ENCODE results near the gene CABP2.
"Not testable (repeated sequence)": the region's sequence is repeated elsewhere in the genome, so short reads cannot be mapped to it uniquely, and the experiment has no call there.

The CABP2 gene

DNA sequence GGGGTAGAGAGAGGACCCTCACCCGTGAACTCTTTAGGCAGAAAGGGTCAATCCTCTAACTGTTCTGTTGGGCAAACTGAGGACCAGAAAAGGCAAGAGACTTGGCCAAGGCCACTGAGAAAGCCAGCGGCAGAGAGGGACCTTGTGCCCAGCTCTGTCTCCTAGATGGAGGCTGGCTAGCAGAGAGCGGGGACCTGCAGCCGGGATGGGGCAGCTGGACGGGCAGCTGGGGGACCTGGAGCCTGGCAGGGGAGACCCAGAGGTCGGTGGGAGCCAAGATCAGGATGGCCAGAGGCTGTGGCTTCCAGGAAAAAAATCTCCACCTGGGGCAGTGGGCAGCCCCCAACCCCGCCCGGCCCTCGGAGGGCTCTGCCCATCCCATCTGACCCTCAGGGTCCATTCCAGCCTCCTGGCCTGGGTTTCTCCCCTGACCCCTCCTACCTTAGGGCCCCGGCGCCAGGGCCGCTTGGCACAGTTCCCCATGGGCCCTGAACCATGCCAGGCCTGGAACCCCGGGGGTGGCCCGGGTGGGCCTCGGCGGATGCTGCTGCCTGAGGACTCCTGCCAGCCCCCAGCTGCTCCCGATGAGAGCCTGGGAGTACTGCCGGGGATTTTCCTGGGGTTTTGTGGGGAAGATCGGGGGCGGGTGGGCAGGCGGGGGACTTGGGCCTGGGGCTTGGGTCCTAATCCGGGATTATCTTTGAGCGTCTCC is at the start of gene CABP2:
CABP2 (minus strand) TSS at position 603 of the 712 bp plus-strand sequence; CDS start at position 483, 120 bp downstream.
- DNase-seq, result no peak

DNA sequence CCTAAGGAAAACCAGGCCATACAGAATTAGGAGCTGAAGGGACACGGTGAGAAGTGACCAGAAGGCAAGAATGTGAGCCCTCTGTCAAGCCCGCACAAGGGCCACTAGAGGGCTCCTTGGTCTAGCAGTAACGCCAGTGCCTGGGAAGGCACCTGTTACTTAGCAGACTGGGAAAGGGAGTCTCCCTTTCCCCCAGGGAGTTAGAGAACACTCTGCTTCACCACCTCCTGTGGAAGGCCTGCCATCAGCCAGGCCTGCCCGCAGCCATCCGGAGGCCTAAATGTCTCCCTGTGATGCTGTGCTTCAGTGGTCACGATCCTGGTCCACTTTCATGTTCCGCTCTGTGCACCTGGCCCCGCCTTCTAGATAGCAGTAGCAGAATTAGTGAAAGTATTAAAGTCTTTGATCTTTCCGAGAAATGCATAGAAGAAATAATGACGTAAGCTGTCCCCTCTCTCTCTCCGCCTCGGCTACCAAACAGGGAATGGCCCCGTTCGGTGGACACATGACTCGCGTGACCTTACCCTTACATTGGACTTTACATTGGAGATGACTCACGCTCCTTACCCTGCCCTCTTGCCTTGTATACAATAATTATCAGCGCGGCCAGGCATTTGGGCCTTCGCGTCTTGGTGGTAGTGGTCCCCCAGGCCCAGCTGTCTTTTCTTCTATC is 49.6 kb upstream of the CABP2 start:
- DNase-seq, result no peak

DNA sequence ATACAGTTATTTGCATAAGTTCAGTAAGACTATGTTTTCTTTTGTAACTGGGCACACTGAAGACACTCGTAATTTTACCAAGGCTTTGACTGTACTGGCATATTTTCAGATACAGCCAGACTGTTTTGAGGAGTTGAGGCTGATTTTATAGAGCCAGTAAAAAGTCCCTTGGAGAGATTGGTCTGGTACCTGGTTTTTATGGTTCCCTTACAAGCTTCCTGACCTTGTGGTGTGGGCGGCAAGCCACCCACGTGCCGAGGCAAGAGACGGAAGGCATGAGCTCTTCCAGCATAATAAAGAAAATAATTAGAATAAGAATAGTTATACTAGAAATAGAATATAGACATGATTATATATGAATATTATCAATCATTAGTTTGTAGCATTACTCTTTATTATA is 49.1 kb upstream of the CABP2 start:
- no peak for DNase-seq

DNA sequence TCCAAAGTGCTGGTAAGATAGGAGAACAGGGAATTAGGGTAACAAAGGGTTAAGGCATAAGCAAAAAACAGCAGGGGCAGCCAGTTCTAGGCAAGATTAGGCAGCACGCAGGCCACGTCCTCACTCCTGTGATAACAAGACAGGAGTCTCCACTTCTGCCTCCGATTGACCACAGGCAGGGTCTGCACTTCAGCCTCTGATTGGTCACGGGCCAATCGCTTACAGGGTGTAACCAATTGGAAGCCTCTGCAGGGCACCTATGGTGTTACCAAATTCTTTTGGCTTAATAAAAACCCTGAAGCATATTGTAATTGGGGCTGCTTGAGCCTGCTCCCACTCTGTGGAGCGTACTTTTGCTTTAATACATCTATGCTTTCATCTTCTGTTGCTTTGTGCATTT is 48.2 kb upstream of the CABP2 start:
- DNase-seq, result no peak

DNA sequence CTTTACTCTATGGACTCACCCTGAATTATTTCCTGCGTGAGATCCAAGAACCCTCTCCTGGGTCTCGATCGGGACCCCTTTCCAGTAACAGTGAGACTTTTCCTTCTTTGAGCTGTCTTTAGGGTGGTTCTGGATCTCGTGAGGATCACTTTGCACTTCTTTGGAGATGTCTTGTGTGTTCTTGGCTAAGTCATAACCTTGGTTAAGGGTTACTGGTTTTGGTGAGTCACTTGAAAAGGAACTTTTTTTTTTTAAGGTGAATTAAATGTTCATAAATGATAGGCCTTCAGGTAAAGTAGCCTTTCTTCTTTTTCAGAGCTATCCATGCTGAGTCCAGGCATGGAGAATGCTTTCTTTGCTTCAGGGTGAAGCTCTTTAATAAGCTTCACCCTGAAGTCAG is 41.0 kb upstream of the CABP2 start:
- DNase-seq, result no peak

DNA sequence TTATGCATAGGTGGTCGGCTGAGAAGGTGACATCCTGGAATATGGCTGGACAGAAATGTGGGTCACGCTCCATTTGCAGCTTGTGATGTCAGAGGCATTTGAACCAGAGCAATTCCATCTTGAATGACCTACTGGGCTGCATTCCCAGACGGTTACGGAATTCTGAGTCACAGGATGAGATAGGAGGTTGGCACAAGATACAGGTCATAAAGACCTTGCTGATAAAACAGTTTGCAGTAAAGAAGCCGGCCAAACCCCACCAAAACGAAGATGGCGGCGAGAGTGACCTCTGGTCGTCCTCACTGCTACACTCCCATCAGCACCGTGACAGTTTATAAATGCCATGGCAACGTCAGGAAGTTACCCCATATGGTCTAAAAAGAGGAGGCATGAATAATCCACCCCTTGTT is 40.5 kb upstream of the CABP2 start:
- DNase-seq, result not testable (repeated sequence)

DNA sequence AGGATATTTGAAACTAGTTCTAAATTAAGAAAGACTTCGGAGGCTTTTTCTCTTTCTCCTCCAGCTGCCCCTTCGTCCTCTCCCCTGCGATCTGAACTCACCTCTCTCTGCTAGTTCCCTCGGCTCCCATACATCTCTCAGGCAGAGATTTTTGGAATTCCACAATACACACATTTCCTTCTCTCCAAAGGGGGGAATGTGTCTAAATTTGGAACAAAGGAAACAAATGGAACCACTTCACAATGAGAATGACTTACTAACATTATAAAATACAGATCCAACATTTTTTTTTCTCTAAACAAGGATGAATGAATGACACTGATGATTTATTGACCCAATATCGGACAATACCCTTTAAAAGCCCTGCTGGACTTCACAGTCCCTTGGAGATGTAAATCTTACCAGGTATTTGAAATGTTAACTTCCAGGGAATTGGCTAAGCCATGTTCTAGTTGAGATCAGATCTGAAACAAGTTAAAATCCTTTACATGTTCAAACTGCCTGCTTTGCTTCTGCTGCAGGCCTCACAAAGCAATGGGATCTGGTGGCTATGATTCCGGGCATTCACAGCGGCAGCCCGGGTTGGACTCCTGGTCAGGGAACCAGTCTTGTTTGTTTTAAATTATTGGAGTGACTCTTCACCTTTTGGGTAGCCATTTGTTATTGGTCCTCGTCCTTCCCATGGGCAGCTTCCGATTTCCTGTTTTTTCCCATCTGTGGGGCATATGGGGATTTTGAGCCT is 39.9 kb upstream of the CABP2 start:
- no peak for DNase-seq

DNA sequence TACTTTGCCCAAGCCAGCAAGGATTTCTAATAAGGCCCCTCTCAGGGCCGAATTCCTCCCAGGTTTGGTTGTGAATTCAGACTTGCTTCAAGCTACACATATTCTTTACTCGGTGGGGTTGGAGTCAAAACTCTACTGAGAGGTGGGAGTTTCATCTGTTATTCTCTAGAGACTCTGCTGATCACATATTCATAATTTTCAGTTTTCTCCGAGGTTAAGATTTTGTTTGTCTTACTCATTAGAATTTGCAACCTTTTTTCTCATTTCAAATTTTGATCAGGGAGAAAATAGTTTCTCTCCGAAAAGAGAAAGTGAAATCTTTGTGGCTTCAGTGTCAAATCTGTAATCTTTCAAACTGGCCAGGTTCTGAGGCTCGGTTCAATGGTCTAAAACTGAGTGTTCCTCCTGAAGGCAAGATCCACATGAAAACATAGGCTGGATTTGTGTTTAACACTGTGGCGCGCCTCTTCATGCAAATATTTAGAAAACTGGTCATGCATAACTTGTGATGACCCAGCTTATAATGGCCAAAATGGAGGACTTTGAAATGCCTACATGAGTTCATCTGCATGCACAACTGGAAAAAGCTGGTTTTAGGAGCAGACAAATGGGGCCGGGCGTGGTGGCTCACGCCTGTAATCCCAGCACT is 38.8 kb upstream of the CABP2 start:
- DNase-seq, result no peak

DNA sequence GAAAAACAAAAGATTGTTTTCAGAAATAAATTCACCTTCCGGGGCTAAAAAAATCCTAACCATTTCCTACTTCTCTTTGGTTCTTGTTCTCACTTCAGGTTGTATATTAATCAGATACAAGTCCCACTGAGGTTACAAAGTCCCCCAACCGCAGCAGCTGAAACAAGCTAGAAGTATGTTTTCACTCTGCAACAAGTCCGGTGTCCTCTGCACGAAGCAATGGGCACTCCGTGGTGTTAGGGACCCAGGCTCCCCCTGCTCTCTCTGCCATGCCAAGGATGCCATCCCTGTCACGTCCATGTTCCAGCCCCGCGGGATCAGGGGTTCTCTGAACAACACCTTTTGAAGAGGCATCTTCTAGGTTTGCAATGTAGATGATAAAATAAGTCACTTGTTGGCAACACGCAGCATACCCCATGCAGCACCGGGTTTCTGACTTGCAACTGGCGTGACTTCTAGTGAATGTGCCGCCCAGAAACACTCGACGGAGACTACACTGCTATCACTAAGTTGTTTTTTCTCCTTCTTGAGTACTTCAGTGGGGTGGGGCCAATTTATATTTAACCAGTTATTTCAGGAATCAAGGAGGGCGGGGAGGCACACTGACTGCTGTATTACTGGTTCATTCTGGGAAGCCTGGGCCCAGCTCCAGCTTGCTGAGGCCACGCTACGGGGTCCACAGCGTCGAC is 35.0 kb upstream of the CABP2 start:
- peak; percentile 58 for DNase-seq

DNA sequence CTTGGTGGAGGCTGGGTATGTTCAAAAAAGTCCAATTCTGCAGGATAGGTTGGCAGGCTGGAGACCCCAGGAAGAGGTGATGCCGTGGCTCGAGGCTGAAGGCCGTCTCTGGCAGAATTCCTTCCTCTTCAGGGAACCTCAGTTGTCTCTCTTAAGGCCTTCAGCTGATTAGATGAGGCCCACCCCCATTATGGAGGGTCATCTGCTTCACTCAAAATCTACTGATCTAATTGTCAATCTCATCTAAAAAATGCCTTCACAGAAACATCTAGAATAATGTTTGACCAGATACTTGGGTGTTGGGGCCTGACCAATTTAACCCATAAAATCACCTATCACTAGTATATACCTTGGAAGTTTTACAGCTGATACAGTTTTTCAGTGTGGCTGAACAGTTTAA is 33.0 kb upstream of the CABP2 start:
- DNase-seq, result no peak

DNA sequence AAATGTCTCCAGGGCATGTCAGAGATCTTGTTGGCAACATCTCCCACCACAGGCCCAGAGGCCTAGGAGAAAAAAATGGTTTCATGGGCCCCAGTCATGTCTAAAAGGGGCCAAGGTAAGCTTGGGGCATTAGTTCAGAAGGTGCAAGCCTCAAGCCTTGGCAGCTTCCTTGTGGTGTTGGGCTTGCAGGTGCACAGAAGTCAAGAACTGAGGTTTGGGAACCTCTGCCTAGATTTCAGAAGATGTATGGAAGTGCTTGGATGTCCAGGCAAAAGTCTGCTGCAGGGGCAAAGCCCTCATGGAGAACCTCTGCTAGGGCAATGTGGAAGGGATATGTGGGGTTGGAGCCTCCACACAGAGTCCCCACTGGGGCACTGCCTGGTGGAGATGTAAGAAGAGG is 28.5 kb upstream of the CABP2 start:
- DNase-seq, result not testable (repeated sequence)

DNA sequence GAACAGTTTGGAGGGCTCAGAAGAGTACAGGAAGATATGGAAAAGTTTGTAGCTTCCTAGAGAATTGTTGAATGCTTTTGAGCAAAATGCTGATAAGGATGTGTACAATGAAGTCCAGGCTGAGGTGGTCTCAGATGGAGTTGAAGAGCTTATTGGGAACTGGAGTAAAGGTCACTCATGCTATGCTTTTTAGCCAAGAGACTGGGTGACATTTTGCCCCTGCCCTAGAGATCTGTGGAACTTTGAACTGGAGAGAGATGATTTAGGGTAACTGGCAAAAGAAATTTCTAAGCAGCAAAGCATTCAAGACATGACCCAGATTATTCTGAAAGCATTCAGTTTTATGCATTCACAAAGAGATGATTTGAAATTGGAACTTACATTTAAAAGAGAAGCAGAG is 27.9 kb upstream of the CABP2 start:
- DNase-seq, result no peak

DNA sequence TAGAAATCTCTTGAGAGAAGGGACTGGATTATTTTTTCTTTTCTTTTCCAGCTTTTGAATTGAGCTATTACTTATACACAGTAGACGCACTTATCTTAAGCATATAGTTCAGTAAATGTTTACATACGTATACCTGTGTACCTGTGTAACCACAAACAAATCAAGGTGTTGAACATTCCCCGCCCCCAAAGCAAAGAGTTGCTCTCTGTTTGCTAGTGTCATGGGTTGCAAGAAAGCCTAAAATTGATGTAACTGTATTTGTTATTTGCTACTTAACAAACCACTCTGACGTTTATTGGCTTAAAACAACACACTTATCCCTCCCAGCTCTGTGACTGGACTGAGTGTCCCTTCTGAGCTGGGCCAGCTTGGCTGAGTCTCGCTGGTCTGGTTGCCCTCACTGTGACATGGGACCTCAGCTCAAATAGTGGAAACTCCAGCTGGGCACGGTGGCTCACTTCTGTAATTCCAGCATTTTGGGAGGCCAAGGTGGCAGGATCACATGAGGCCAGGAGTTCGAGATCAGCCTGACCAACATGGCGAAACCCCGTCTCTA is 25.4 kb upstream of the CABP2 start:
- no peak for DNase-seq

DNA sequence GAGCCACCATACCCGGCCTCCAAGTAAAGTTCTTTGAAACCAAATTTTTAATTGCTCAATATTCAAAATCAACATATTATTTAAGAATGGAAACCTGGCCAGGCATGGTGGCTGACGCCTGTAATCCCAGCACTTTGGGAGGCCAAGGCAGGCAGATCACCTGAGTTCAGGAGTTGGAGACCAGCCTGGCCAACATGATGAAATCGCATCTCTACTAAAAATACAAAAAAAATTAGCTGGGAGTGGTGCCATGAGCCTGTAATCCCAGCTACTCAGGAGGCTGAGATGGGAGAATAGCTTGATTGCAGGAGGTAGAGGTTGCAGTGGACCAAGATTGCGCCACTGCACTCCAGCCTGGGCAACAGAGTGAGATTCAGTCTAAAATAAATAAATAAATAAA is 24.9 kb upstream of the CABP2 start:
- not testable (repeated sequence) for DNase-seq

DNA sequence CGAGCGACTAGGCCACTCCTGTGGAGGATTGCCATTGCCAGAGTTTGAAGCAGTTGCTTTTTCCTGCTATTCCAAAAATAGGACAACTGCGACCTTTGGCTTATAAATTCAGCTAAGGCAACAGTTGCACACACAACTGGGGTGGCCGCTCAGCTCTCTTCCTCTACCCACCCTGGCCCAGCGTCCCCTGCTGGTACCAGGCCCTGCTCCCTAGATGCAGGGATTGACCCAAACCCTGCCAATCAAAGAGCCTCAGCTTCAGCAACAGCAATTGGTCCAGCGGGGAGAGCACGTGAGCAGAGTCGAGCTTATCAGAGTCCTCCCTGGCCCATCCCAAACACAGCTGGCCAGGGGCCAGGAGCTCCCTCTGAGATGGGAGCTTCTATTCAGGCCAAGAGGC is 22.0 kb upstream of the CABP2 start:
- no peak for DNase-seq

DNA sequence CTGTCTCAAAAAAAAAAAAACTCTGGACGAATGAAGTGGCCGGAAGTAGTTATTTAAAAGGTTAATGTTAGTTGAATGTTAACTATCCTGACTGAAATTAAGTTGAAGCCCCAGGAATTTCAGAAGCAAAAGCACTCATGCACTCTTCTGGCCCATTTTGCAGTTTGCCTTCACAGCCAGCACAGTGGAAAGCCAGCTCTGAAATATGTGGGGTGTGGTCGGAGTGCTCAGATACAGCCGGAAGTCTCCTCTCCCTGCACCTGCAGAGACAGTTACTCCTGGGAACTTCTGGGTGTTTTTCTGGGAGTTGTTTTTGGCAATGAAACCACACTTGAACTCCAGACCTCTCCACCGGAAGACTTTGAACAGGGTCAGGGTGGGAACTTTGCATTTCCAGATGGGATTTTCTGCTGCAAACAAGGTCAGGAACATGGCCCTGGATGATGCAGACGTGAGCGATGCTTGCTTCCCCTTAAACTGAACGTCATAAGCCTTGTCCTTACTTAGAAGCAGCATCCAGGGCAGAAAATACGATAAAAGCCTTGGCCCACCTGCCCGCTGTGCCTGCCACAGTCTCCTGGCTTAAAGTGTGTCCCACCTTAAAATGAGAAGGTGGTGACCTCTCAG is 21.5 kb upstream of the CABP2 start:
- DNase-seq, result no peak

DNA sequence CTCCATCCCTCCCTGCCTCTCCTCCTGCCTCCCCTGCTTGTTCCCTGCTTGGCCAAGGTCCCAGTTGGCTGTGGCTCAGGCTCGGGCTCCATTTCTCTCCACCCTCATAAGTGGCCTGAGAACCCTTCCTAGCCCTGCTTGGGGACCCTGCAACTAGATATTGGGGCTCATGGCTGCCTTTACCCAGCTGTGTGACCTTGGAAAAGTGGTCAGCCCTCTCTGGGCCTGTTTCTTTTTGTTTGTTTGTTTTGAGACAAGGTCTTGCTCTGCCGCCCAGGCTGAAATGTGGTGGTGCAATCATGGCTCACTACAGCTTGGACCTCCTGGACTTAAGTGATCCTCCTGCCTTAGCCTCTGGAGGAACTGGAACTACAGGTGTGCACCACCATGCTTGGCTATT is 20.3 kb upstream of the CABP2 start:
- no peak for DNase-seq

DNA sequence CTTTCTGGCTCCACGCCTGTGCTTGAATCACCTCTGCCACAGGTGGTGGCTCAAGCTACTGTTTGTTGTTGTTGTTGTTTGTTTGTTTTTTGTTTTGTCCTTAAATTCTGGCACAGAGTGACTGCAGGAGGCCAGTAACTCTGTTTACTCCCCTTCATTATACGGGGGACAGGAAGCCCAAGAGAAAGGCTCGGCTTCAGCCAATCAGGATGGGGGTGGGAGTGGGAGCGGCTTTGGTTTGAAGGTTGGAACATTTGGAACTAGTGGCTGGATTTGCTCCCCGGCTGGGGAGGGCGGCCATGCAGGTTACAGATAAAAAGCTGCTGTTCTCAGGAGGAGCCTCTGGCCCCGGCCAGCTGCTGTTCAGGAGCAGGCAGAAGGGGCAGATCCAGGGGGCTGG is 19.7 kb upstream of the CABP2 start:
- DNase-seq, result no peak

DNA sequence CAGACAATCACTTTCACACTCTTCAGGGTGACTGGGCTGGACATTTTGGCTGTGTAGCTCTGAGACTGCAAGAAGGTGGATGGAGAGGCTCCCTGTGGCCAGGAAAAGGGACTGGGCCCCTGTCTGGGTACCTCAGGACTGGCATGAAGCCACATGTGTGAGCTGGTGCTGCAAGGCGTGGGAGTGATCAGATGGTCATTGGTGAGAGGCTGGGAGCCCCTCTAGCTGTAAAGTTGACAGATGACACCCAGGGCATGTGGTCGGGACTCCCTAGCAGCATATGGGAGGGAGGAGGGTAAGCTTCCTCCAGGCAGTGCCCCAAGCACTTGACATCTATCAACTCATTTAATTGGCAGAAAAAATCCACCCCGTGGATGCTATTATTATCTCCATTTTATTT is 18.9 kb upstream of the CABP2 start:
- DNase-seq, result no peak

DNA sequence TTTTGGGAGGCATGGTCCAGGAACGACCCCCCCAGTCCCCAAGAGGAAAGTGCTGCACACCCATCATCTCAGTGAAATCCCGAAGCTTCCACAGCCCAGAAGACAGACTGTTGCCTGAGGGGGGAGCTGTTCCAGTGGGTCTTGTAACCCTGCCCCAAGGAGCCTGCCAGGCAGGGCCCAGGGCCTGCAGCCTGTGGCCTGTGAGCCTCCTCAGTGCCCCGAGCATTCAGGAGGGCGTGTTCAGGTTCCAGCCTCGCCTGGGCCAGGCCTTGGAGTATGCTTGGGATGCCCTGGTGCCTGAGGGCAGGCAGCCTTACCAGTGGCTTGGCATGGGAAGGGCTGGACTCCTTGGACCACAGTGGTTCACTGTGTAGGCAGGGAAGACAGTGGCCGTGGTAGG is 18.0 kb upstream of the CABP2 start:
- no peak for DNase-seq

DNA sequence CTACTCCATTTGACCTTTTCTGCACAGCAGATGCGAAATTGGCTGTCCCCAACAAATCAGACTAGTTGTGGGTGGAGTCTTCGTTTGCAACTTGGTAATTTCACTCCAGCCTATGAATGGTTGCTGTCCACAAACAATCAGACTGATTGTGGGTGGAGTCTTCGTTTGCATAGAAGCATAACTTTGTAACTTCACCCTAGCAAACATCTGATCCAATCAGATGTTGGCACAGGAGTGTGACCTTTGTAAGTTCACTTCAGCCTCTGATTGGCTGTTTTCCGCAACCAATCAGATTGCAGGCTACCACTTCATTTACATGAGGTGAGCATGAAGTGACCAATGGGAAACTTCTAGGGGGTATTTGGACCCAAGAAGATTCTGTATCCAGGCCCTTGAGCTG is 16.3 kb upstream of the CABP2 start:
- no peak for DNase-seq
